B cell (primary cell): Measurements from ENCODE around the gene RARB.

Experiments
- EZH2 ChIP-seq: IDR thresholded peaks from 2 replicates; pipeline ENCODE4 v1.6.1; 2012; ENCODE audit warnings: borderline replicate concordance, low read depth, mild to moderate bottlenecking, moderate library complexity, low read length; ENCODE audit not compliant: insufficient read depth, poor library complexity, severe bottlenecking
- TF ChIP-seq, protein P1 (sequence below): fragments of 200-600 bp; IDR thresholded peaks from one replicate; pipeline ENCODE4 v1.8.0; 2022; ENCODE audit warnings: antibody characterized with exemption, mild to moderate bottlenecking

DNA sequence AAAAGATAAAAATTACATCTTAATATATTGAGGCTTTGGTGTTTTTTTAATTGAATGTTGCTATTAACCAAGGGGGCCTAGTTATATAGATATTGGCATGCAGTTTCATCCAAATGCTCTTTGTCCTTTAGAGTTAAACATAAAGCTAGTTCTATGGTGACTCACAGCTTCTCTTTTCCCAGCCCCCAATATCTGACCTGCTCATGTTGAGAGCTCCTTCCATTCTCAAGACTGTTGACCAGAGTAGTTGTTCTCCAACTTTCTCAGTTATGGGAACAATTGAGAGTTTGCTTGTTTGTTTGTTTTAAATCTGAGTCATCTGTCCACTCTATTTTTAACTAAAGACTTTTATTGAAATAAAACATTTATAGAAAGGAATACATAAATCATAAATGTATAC lies 15.8 kb upstream of the RARB start:
- TF ChIP-seq, protein P1, sequence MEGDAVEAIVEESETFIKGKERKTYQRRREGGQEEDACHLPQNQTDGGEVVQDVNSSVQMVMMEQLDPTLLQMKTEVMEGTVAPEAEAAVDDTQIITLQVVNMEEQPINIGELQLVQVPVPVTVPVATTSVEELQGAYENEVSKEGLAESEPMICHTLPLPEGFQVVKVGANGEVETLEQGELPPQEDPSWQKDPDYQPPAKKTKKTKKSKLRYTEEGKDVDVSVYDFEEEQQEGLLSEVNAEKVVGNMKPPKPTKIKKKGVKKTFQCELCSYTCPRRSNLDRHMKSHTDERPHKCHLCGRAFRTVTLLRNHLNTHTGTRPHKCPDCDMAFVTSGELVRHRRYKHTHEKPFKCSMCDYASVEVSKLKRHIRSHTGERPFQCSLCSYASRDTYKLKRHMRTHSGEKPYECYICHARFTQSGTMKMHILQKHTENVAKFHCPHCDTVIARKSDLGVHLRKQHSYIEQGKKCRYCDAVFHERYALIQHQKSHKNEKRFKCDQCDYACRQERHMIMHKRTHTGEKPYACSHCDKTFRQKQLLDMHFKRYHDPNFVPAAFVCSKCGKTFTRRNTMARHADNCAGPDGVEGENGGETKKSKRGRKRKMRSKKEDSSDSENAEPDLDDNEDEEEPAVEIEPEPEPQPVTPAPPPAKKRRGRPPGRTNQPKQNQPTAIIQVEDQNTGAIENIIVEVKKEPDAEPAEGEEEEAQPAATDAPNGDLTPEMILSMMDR: no peak
- no peak for TF ChIP-seq EZH2
